H1 (cell line): Measurements from ENCODE around the gene CNPY2.

Source experiments
- EZH2 ChIP-seq: fragments of 200-600 bp; sonication (generic); IDR thresholded peaks from 2 replicates; pipeline ENCODE4 v1.7.1; 2012; ENCODE audit warnings: low read depth, mild to moderate bottlenecking, moderate library complexity, low read length, inconsistent platforms; ENCODE audit not compliant: severe bottlenecking
- RFX5 ChIP-seq: IDR thresholded peaks from 2 replicates; pipeline ENCODE4 v1.6.1; 2011; ENCODE audit warnings: low read depth, low read length, improper control_type of control experiment, borderline replicate concordance
- TBP ChIP-seq: IDR thresholded peaks from 2 replicates; pipeline ENCODE4 v1.6.1; 2011; ENCODE audit warnings: low read depth, low read length, improper control_type of control experiment
- ZNF274 ChIP-seq: IDR thresholded peaks from 2 replicates; pipeline ENCODE4 v1.7.0; 2012; ENCODE audit warnings: low read length, borderline replicate concordance; ENCODE audit errors: extremely low read depth
- TF ChIP-seq, protein P1 (sequence below), 3 experiments: IDR thresholded peaks; 1 replicate in 2 of 3; 2 replicates in 1 of 3; pipeline versions ENCODE4 v1.5.1 to v1.6.1; 2011; ENCODE audit warnings: low read length in 3 of 3, mild to moderate bottlenecking in 3 of 3, inconsistent platforms in 2 of 3, low read depth in 1 of 3, moderate library complexity in 1 of 3; ENCODE audit not compliant: insufficient read depth in 1 of 3; ENCODE audit errors: control extremely low read depth in 1 of 3

- TF ChIP-seq TBP (no peak), ZNF274 (no peak), EZH2 (no peak), RFX5 (no peak)
- TF ChIP-seq, protein P1, sequence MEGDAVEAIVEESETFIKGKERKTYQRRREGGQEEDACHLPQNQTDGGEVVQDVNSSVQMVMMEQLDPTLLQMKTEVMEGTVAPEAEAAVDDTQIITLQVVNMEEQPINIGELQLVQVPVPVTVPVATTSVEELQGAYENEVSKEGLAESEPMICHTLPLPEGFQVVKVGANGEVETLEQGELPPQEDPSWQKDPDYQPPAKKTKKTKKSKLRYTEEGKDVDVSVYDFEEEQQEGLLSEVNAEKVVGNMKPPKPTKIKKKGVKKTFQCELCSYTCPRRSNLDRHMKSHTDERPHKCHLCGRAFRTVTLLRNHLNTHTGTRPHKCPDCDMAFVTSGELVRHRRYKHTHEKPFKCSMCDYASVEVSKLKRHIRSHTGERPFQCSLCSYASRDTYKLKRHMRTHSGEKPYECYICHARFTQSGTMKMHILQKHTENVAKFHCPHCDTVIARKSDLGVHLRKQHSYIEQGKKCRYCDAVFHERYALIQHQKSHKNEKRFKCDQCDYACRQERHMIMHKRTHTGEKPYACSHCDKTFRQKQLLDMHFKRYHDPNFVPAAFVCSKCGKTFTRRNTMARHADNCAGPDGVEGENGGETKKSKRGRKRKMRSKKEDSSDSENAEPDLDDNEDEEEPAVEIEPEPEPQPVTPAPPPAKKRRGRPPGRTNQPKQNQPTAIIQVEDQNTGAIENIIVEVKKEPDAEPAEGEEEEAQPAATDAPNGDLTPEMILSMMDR (IDR thresholded peaks at IDR 0.05; ENCODE audit: control extremely low read depth in 1 of 3, insufficient read depth in 1 of 3, low read depth in 1 of 3, low read length in 3 of 3) = no peak
Measured at GRCh38 chr12:56304872-56305590, 10.8 kb downstream of the CNPY2 start.
